ENCODE results near the gene KCNG3. TPM values are rescaled to one million over a fixed set of nuclear protein-coding genes. Genes with fewer than 3 reads are reported as not detected.

KCNG3 gene
- total and polyA plus RNA-seq, 2 of the 13 experiments (the other 11 are each of a cell fraction or from before 2014, with no cell fraction given): 2.8 to 4.8 TPM

DNA sequence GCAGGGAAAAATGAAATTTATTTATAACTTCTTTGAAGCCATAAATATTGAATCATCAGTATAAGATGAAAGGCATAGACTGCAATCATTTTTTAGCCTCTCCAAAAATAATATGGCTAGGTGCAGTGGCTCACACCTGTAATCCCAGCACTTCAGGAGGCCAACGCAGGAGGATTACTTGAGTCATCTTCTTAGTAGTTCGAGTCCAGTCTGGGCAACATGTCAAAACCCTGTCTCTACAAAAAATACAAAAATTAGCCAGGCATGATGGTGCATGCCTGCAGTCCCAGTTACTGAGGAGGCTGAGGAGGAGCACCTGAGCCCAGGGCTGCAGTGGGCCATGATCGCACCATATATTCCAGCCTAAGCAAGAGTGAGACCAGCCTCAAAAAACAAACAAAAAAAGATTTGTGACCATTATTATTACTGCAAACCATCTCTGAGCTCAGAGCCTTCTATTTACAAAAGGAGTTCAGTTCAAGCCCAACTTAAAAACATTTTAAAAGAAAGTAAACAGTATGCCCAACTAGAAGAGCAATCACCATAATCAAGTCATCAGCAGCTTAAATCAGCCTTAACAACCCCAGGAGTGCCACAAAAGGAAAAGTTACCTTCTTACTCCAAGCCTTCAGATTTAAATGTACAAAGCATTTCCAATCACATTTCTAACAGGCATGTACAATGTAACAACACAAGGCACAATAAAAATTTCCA is 37.5 kb downstream of the KCNG3 start:
- BruUV-seq (replicated peaks): no TSS peak
- Histone ChIP-seq H4K20me1 (ENCODE audit: insufficient read depth, low read length) (no peaks in the 10 kb centered on the region), H3K9me3 (ENCODE audit: low read length) (no peaks in the 10 kb centered on the region), H3K36me3 (replicated peaks in 1 of 2; ENCODE audit: control insufficient read depth in 1 of 2, insufficient read depth in 2 of 2, low read length in 2 of 2) (no peaks in the 10 kb centered on the region), H3K4me3 (replicated peaks in 1 of 3; ENCODE audit: insufficient read depth in 1 of 3, low read depth in 2 of 3, low read length in 3 of 3) (no peak overlapping the region), H3K4me2 (ENCODE audit: low read depth, low read length) (no peak overlapping the region), H3K27me3 (ENCODE audit: control insufficient read depth in 1 of 2, insufficient read depth in 2 of 2, low read length in 2 of 2) (no peaks in the 10 kb centered on the region), H3K9ac (ENCODE audit: insufficient read depth, low read depth, low read length) (no peak overlapping the region), H2AFZ (ENCODE audit: low read length) (no peak overlapping the region), H3K27ac (ENCODE audit: extremely low read length, insufficient read depth, low read length) (no peak overlapping the region), H3K79me2 (ENCODE audit: insufficient read depth, low read length) (peaks cover 14% of the 10 kb centered on the region), H3K4me1 (ENCODE audit: insufficient read depth, low read length) (peaks cover 8% of the 10 kb centered on the region)
- ChIA-PET CTCF (ENCODE audit: low intra/inter-chr PET ratio, low total read pairs) (no interaction called here), POLR2A (no interaction called here)
- no peak for ATAC-seq
- FAIRE-seq: no peak
- in situ Hi-C loops (cut with HindIII; ENCODE audit: extremely low pct_ligation_motif_present, low pct_unique_long_range_greater_than_20kb) (no loop called here), intact Hi-C loops (cut with micrococcal nuclease; ENCODE audit: unreplicated experiment) (no loop called here)
- WGBS (ENCODE audit: low lambda C conversion rate): 97% methylated on average over 3 of the region's 3 CpGs
- TF ChIP-seq REXO4 (CRISPR knock-in tag; IDR thresholded peaks at IDR 0.05; ENCODE audit: borderline replicate concordance) (no peak), SMYD3 (CRISPR knock-in tag; IDR thresholded peaks at IDR 0.05) (no peak), ZNF205 (CRISPR knock-in tag; IDR thresholded peaks at IDR 0.05) (no peak), ZNF775 (CRISPR knock-in tag; IDR thresholded peaks at IDR 0.05; ENCODE audit: borderline replicate concordance) (no peak), KLF6 (CRISPR knock-in tag; IDR thresholded peaks at IDR 0.05) (no peak), ZNF564 (CRISPR knock-in tag; IDR thresholded peaks at IDR 0.05) (no peak), MTA3 (CRISPR knock-in tag; IDR thresholded peaks at IDR 0.05) (no peak), ZNF251 (CRISPR knock-in tag; IDR thresholded peaks at IDR 0.05) (no peak), ZBTB7B (CRISPR knock-in tag; IDR thresholded peaks at IDR 0.05) (no peak), ZNF331 (CRISPR knock-in tag; IDR thresholded peaks at IDR 0.05) (no peak), POGZ (CRISPR knock-in tag; IDR thresholded peaks at IDR 0.05) (no peak), ZNF20 (CRISPR knock-in tag; IDR thresholded peaks at IDR 0.05) (no peak), ZBTB20 (CRISPR knock-in tag; IDR thresholded peaks at IDR 0.05; ENCODE audit: borderline replicate concordance, low read depth) (no peak)
- TF ChIP-seq, protein P1, sequence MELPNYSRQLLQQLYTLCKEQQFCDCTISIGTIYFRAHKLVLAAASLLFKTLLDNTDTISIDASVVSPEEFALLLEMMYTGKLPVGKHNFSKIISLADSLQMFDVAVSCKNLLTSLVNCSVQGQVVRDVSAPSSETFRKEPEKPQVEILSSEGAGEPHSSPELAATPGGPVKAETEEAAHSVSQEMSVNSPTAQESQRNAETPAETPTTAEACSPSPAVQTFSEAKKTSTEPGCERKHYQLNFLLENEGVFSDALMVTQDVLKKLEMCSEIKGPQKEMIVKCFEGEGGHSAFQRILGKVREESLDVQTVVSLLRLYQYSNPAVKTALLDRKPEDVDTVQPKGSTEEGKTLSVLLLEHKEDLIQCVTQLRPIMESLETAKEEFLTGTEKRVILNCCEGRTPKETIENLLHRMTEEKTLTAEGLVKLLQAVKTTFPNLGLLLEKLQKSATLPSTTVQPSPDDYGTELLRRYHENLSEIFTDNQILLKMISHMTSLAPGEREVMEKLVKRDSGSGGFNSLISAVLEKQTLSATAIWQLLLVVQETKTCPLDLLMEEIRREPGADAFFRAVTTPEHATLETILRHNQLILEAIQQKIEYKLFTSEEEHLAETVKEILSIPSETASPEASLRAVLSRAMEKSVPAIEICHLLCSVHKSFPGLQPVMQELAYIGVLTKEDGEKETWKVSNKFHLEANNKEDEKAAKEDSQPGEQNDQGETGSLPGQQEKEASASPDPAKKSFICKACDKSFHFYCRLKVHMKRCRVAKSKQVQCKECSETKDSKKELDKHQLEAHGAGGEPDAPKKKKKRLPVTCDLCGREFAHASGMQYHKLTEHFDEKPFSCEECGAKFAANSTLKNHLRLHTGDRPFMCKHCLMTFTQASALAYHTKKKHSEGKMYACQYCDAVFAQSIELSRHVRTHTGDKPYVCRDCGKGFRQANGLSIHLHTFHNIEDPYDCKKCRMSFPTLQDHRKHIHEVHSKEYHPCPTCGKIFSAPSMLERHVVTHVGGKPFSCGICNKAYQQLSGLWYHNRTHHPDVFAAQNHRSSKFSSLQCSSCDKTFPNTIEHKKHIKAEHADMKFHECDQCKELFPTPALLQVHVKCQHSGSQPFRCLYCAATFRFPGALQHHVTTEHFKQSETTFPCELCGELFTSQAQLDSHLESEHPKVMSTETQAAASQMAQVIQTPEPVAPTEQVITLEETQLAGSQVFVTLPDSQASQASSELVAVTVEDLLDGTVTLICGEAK (IDR thresholded peaks at IDR 0.05): no peak
- TF ChIP-seq, protein P1 (CRISPR knock-in tag; IDR thresholded peaks at IDR 0.05): no peak
- DNase-seq (ENCODE audit: low spot score): no peak
